Trophoblast cell (in vitro differentiated cells and primary cell): ENCODE results near the gene DLG1.
"Not testable (repeated sequence)": the region's sequence is repeated elsewhere in the genome, so short reads cannot be mapped to it uniquely, and the experiment has no call there.

Experiments
- DNase-seq, 2 donors: peaks; one replicate each; pipeline ENCODE4 v3.0.0-alpha.2; 2016
- H2AFZ ChIP-seq: 2 replicates; pipeline ENCODE4 v1.6.1; 2013; ENCODE audit warnings: low read length, moderate library complexity, mild to moderate bottlenecking; ENCODE audit not compliant: insufficient read depth, poor library complexity
- H2AK5ac ChIP-seq: 2 replicates; pipeline ENCODE4 v1.6.1; 2013; ENCODE audit warnings: mild to moderate bottlenecking, low read length
- H2BK120ac ChIP-seq: 2 replicates; pipeline ENCODE4 v1.6.1; 2013; ENCODE audit warnings: low read length, mild to moderate bottlenecking, moderate library complexity; ENCODE audit not compliant: insufficient read depth, poor library complexity
- H2BK12ac ChIP-seq: 2 replicates; pipeline ENCODE4 v1.6.1; 2013; ENCODE audit warnings: mild to moderate bottlenecking, low read length, moderate library complexity
- H2BK5ac ChIP-seq: 2 replicates; pipeline ENCODE4 v1.6.1; 2013; ENCODE audit warnings: low read length, low read depth, moderate library complexity, mild to moderate bottlenecking; ENCODE audit not compliant: poor library complexity
- H3K14ac ChIP-seq: 2 replicates; pipeline ENCODE4 v1.6.1; 2013; ENCODE audit warnings: mild to moderate bottlenecking, low read length
- H3K18ac ChIP-seq: 2 replicates; pipeline ENCODE4 v1.6.1; 2013; ENCODE audit warnings: mild to moderate bottlenecking, low read length
- H3K23ac ChIP-seq: 2 replicates; pipeline ENCODE4 v1.6.1; 2013; ENCODE audit warnings: low read length
- H3K27ac ChIP-seq: 2 replicates; pipeline ENCODE4 v1.5.1; 2013; ENCODE audit warnings: low read depth, mild to moderate bottlenecking, inconsistent platforms, low read length, moderate library complexity
- H3K27me3 ChIP-seq: 2 replicates; pipeline ENCODE4 v1.6.1; 2013; ENCODE audit warnings: inconsistent platforms, mild to moderate bottlenecking, low read length, moderate library complexity; ENCODE audit not compliant: insufficient read depth
- H3K36me3 ChIP-seq, 2 experiments: 1 replicate in 1 of 2; 2 replicates in 1 of 2; pipeline ENCODE4 v1.6.1; 2013; ENCODE audit warnings: low read length in 2 of 2, mild to moderate bottlenecking in 2 of 2, moderate library complexity in 1 of 2; ENCODE audit not compliant: insufficient read depth in 2 of 2, control insufficient read depth in 1 of 2
- H3K4ac ChIP-seq: 2 replicates; pipeline ENCODE4 v1.6.1; 2013; ENCODE audit warnings: low read depth, mild to moderate bottlenecking, low read length, moderate library complexity
- H3K4me1 ChIP-seq, 2 experiments: 1 replicate in 1 of 2; 2 replicates in 1 of 2; pipeline ENCODE4 v1.6.1; 2013; ENCODE audit warnings: low read length in 2 of 2, mild to moderate bottlenecking in 2 of 2, moderate library complexity in 1 of 2; ENCODE audit not compliant: insufficient read depth in 2 of 2, control insufficient read depth in 1 of 2
- H3K4me2 ChIP-seq: 2 replicates; pipeline ENCODE4 v1.6.1; 2013; ENCODE audit warnings: inconsistent platforms, mild to moderate bottlenecking, low read length, moderate library complexity
- H3K4me3 ChIP-seq: 2 replicates; pipeline ENCODE4 v1.5.1; 2013; ENCODE audit warnings: mild to moderate bottlenecking, low read depth, low read length, inconsistent platforms
- H3K79me1 ChIP-seq: one replicate; pipeline ENCODE4 v1.6.1; 2013; ENCODE audit warnings: low read length
- H3K79me2 ChIP-seq: 2 replicates; pipeline ENCODE4 v1.6.1; 2013; ENCODE audit warnings: low read length, mild to moderate bottlenecking; ENCODE audit not compliant: control insufficient read depth, insufficient read depth, poor library complexity
- H3K9ac ChIP-seq: 2 replicates; pipeline ENCODE4 v1.6.1; 2013; ENCODE audit warnings: mild to moderate bottlenecking, low read length
- H3K9me3 ChIP-seq: 2 replicates; pipeline ENCODE4 v1.6.1; 2013; ENCODE audit warnings: low read depth, mild to moderate bottlenecking, control low read depth, inconsistent platforms, low read length; ENCODE audit not compliant: insufficient read depth
- H4K12ac ChIP-seq: 2 replicates; pipeline ENCODE4 v1.6.1; 2013; ENCODE audit warnings: low read depth, mild to moderate bottlenecking, low read length, moderate library complexity
- H4K8ac ChIP-seq: 2 replicates; pipeline ENCODE4 v1.6.1; 2013; ENCODE audit warnings: low read depth, mild to moderate bottlenecking, low read length, moderate library complexity
- H4K91ac ChIP-seq: one replicate; pipeline ENCODE4 v1.6.1; 2013; ENCODE audit warnings: low read depth, mild to moderate bottlenecking, low read length, moderate library complexity
- WGBS: extraction: QIAGEN DNeasy Blood & Tissue Kit; methylation state at CpG from one replicate; pipeline ENCODE4 v1.1.7; 2013; ENCODE audit warnings: missing lambda C conversion rate; ENCODE audit not compliant: insufficient read length, insufficient coverage; ENCODE audit errors: extremely low coverage; 5-methylcytosine and 5-hydroxymethylcytosine counted together

DLG1 gene

DNA sequence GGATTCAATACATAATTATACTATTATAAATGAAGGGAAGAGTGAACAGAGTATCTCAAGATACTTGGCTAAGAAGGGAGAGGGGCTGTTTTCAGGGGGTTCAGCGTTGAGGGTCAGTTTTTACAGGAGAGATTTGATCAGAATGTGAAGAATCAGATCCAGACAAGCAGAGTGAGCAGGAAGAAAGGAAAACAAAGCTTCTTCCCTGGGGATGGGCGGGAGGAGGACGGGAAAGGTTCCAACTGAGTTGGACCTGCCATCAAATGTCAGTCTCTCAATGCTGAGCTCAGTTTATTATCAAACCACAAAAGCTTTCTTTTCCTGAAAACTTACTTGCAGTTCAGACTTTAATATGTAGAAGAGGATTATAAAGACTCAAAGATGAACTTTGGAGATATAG is 262.8 kb downstream of the DLG1 start:
- Histone ChIP-seq H3K79me2 (no peaks in the 10 kb centered on the region), H3K23ac (no peak overlapping the region), H2BK12ac (no peak overlapping the region), H3K14ac (no peak overlapping the region), H3K4me2 (no peak overlapping the region), H3K9me3 (peaks cover 2% of the 10 kb centered on the region), H3K36me3 (peaks cover 0 to 2% of the 10 kb centered on the region in 2 experiments), H3K4ac (no peak overlapping the region), H3K9ac (no peak overlapping the region), H4K8ac (no peak overlapping the region), H3K4me1 (peaks cover 5 to 11% of the 10 kb centered on the region in 2 experiments), H3K27ac (no peak overlapping the region), H3K27me3 (no peaks in the 10 kb centered on the region), H2AFZ (no peak overlapping the region), H2BK120ac (no peak overlapping the region), H3K18ac (no peak overlapping the region), H4K12ac (no peak overlapping the region), H3K79me1 (no peaks in the 10 kb centered on the region), H2AK5ac (no peak overlapping the region), H3K4me3 (no peak overlapping the region), H4K91ac (no peak overlapping the region), H2BK5ac (no peak overlapping the region)
- no peak for DNase-seq
- WGBS: no CpG with 5 or more reads among the region's 3 CpGs

DNA sequence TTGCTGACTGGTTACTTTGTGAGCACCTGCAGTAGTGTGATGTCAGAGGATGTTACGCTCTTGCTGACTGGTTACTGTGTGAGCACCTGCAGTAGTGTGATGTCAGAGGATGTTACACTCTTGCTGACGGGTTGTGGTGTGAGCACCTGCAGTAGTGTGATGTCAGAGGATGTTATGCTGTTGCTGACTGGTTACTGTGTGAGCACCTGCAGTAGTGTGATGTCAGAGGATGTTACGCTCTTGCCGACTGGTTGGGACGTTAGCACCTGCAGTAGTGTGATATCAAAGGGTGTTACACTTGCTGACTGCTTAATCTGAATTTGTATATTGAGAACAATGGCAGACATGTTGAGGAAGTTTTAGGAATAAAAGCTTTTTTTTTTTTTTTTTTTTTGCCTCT is 263.6 kb downstream of the DLG1 start:
- H4K91ac ChIP-seq, H2BK120ac ChIP-seq, H3K9ac ChIP-seq, H3K18ac ChIP-seq, H4K12ac ChIP-seq, H3K79me1 ChIP-seq, H3K4me2 ChIP-seq, H3K23ac ChIP-seq, H3K27ac ChIP-seq, H2BK12ac ChIP-seq, H3K79me2 ChIP-seq, H3K36me3 ChIP-seq, H3K4ac ChIP-seq, H2AK5ac ChIP-seq, H3K4me3 ChIP-seq, H3K27me3 ChIP-seq, H2BK5ac ChIP-seq, H3K9me3 ChIP-seq, H2AFZ ChIP-seq, DNase-seq, H4K8ac ChIP-seq, H3K14ac ChIP-seq: not testable (repeated sequence)
- no CpG with 5 or more reads among the region's 5 CpGs for WGBS
- H3K4me1 ChIP-seq: peaks cover 5 to 11% of the 10 kb centered on the region in 2 experiments

DNA sequence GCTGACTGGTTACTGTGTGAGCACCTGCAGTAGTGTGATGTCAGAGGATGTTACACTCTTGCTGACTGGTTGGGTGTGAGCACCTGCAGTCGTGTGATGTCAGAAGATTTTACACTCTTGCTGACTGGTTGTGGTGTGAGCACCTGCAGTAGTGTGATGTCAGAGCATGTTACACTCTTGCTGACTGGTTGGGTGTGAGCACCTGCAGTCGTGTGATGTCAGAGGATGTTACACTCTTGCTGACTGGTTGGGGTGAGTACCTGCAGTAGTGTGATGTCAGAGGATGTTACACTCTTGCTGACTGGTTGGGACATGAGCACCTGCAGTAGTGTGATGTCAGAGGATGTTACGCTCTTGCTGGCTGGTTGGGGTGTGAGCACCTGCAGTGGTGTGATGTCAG is 264.6 kb downstream of the DLG1 start:
- not testable (repeated sequence) for H2AFZ ChIP-seq, H2BK120ac ChIP-seq, H2BK5ac ChIP-seq, H3K23ac ChIP-seq, H4K91ac ChIP-seq, H3K27me3 ChIP-seq, H3K4ac ChIP-seq, H4K12ac ChIP-seq, H3K9ac ChIP-seq, H3K27ac ChIP-seq, H3K4me3 ChIP-seq, H4K8ac ChIP-seq, DNase-seq, H2AK5ac ChIP-seq, H3K36me3 ChIP-seq, H3K79me2 ChIP-seq, H3K14ac ChIP-seq, H3K4me2 ChIP-seq, H3K79me1 ChIP-seq, H3K9me3 ChIP-seq, H3K18ac ChIP-seq, H2BK12ac ChIP-seq
- WGBS: no CpG with 5 or more reads among the region's 3 CpGs
- H3K4me1 ChIP-seq: peaks cover 11 to 20% of the 10 kb centered on the region in 2 experiments

DNA sequence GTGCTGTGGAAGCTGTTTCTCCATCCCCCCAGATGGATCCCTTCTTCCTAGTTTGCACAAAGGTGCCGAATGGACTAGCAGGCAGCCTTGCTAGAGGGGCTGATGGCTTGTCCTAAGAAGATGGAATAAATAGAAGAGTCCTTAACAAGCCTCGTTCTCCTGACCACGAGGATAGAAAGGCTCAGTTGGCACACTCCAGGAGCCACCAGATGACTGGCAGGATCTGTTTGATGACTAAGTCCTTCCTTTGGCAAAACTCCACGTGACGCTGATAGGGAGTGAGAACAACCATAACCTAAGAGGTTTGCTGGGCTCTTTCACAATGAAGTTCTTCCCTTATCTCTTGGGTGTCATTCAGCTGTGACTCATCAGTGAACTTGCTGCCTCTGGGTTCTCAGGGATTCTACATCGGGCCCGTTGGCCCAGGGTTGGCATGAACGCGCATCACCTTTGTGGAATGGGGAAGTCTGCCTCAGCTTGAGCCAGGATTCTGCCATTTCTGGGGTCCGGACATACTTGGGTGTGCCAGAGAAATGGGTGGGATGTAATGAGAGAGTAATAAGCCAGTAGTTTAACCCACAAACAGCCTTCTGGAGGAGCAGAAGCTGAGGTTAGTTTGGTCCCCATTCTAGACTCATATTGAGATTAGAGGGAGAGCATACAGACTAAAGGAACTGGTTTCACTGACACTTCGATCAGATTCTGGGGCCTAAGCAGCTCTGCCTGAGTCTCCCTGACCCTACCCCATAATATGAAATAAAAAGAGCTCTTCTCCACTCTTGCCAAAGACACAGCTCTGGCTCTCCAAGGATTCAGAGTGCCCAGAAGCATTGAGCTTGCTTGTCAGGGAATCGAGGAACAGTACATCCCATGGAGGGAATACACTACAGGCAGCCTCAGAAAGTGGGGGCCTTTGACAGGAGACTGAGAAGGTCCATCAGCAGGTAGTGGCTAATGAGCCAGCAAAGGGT is 266.8 kb downstream of the DLG1 start:
- H3K9me3 ChIP-seq: peaks cover 2% of the 10 kb centered on the region
- H3K18ac ChIP-seq: no peak overlapping the region
- no peaks in the 10 kb centered on the region for H3K36me3 ChIP-seq
- no peak overlapping the region for H2BK120ac ChIP-seq
- no peak overlapping the region for H3K27ac ChIP-seq
- H3K23ac ChIP-seq: no peak overlapping the region
- peaks cover 14 to 22% of the 10 kb centered on the region in 2 experiments for H3K4me1 ChIP-seq
- H3K79me1 ChIP-seq: peaks cover 4% of the 10 kb centered on the region
- no peak overlapping the region for H3K14ac ChIP-seq
- no peak overlapping the region for H2BK12ac ChIP-seq
- H3K27me3 ChIP-seq: no peaks in the 10 kb centered on the region
- no peak overlapping the region for H2BK5ac ChIP-seq
- peak; percentile 95 to 98 for DNase-seq
- no peak overlapping the region for H2AK5ac ChIP-seq
- no peak overlapping the region for H3K9ac ChIP-seq
- no peak overlapping the region for H4K8ac ChIP-seq
- H3K4me3 ChIP-seq: no peak overlapping the region
- H4K12ac ChIP-seq: no peak overlapping the region
- no CpG with 5 or more reads among the region's 12 CpGs for WGBS
- H3K79me2 ChIP-seq: peaks cover 2% of the 10 kb centered on the region
- no peak overlapping the region for H3K4ac ChIP-seq
- H2AFZ ChIP-seq: no peak overlapping the region
- no peak overlapping the region for H4K91ac ChIP-seq
- H3K4me2 ChIP-seq: no peak overlapping the region
